KMS-11 (cell line): ENCODE data around the gene DAGLB.

Experiments
- H2AFZ ChIP-seq: fragments of 200-600 bp; sonication (generic); 2 replicates; pipeline ENCODE4 v1.6.1; 2016; ENCODE audit warnings: antibody characterized with exemption, mixed run types, low read depth
- H3K27ac ChIP-seq: fragments of 200-600 bp; sonication (generic); 2 replicates; pipeline ENCODE4 v1.6.1; 2016; ENCODE audit warnings: mild to moderate bottlenecking, mixed run types
- H3K27me3 ChIP-seq: fragments of 200-600 bp; sonication (generic); 2 replicates; pipeline ENCODE4 v1.6.1; 2017; ENCODE audit warnings: mild to moderate bottlenecking, low read depth, mixed run types, moderate library complexity; ENCODE audit not compliant: insufficient read depth
- H3K36me3 ChIP-seq: fragments of 200-600 bp; sonication (generic); 2 replicates; pipeline ENCODE4 v1.6.1; 2017; ENCODE audit warnings: mild to moderate bottlenecking, mixed run types; ENCODE audit not compliant: insufficient read depth
- H3K4me1 ChIP-seq: fragments of 200-600 bp; sonication (generic); 2 replicates; pipeline ENCODE4 v1.6.1; 2016; ENCODE audit warnings: mild to moderate bottlenecking, low read depth, mixed run types; ENCODE audit not compliant: poor library complexity, severe bottlenecking
- H3K4me2 ChIP-seq: fragments of 200-600 bp; sonication (generic); 2 replicates; pipeline ENCODE4 v1.7.0; 2016; ENCODE audit warnings: mild to moderate bottlenecking, mixed run types
- H3K4me3 ChIP-seq: fragments of 200-600 bp; sonication (generic); IDR thresholded peaks from 2 replicates; pipeline ENCODE4 v1.6.1; 2017; ENCODE audit warnings: low read depth, low read length, mixed read lengths; ENCODE audit not compliant: insufficient read depth
- H3K79me2 ChIP-seq: fragments of 200-600 bp; sonication (generic); 2 replicates; pipeline ENCODE4 v1.6.1; 2016; ENCODE audit warnings: low read depth, mixed run types; ENCODE audit not compliant: insufficient read depth
- H3K9ac ChIP-seq: fragments of 200-600 bp; sonication (generic); 2 replicates; pipeline ENCODE4 v1.6.1; 2016; ENCODE audit warnings: mild to moderate bottlenecking, mixed run types
- H4K20me1 ChIP-seq: fragments of 200-600 bp; sonication (generic); 2 replicates; pipeline ENCODE4 v1.6.1; 2016; ENCODE audit warnings: mild to moderate bottlenecking, mixed run types; ENCODE audit not compliant: insufficient read depth
- CTCF ChIP-seq: fragments of 200-600 bp; sonication (generic); conservative IDR thresholded peaks from 2 replicates; pipeline ENCODE4 v1.6.1; 2017; ENCODE audit warnings: low read depth, mild to moderate bottlenecking, antibody characterized with exemption, low read length, moderate library complexity, mixed read lengths

The DAGLB gene

GRCh38 chr7:6395898-6396595, 51.7 kb downstream of the DAGLB start:
- no peak overlapping the region for H3K27ac ChIP-seq
- TF ChIP-seq CTCF = no peak

GRCh38 chr7:6394114-6394513, 53.6 kb downstream of the DAGLB start:
- H4K20me1 ChIP-seq = peaks cover 6% of the 10 kb centered on the region
- peaks cover 81% of the 10 kb centered on the region for H3K79me2 ChIP-seq
- no peaks in the 10 kb centered on the region for H3K4me1 ChIP-seq
- H3K27ac ChIP-seq = no peak overlapping the region
- no peak for TF ChIP-seq CTCF
- H3K4me2 ChIP-seq = no peak overlapping the region
- no peak overlapping the region for H3K9ac ChIP-seq
- H3K27me3 ChIP-seq = no peaks in the 10 kb centered on the region
- H3K4me3 ChIP-seq = no peak overlapping the region
- H3K36me3 ChIP-seq = peaks cover 6% of the 10 kb centered on the region; the same call in 1 of the 2 replicates
- H2AFZ ChIP-seq = no peak overlapping the region

More at GRCh38 chr7:6395898-6396595, 51.7 kb downstream of the DAGLB start:
- Histone ChIP-seq H3K79me2 (peaks cover 86% of the 10 kb centered on the region), H3K9ac (no peak overlapping the region), H3K4me2 (no peak overlapping the region), H2AFZ (no peak overlapping the region), H3K4me1 (no peaks in the 10 kb centered on the region), H3K4me3 (no peak overlapping the region), H4K20me1 (peaks cover 6% of the 10 kb centered on the region), H3K36me3 (peaks cover 6% of the 10 kb centered on the region; the same call in 1 of the 2 replicates), H3K27me3 (no peaks in the 10 kb centered on the region)

- Histone ChIP-seq H3K4me3 (no peak overlapping the region), H3K36me3 (peaks cover 6% of the 10 kb centered on the region; the same call in 1 of the 2 replicates), H4K20me1 (peaks cover 6% of the 10 kb centered on the region), H3K4me2 (no peak overlapping the region), H3K9ac (no peak overlapping the region), H3K4me1 (no peaks in the 10 kb centered on the region), H3K79me2 (peaks cover 78% of the 10 kb centered on the region), H3K27me3 (no peaks in the 10 kb centered on the region), H2AFZ (no peak overlapping the region), H3K27ac (no peak overlapping the region)
- no peak for TF ChIP-seq CTCF
These were observed 54.1 kb downstream of the DAGLB start for GRCh38 chr7:6393667-6394056.

GRCh38 chr7:6392712-6393666, 54.8 kb downstream of the DAGLB start:
- Histone ChIP-seq H3K4me1 (no peaks in the 10 kb centered on the region), H3K79me2 (peaks cover 78% of the 10 kb centered on the region), H4K20me1 (peaks cover 6% of the 10 kb centered on the region), H3K9ac (no peak overlapping the region), H3K4me3 (no peak overlapping the region), H2AFZ (no peak overlapping the region), H3K27me3 (no peaks in the 10 kb centered on the region), H3K27ac (no peak overlapping the region), H3K36me3 (peaks cover 6% of the 10 kb centered on the region; the same call in 1 of the 2 replicates), H3K4me2 (no peak overlapping the region)
- TF ChIP-seq CTCF = no peak
